Left cardiac atrium (tissue), 4 donors: ENCODE measurements around the gene MAT2A. TPM values are rescaled to one million over a fixed set of nuclear protein-coding genes. Genes with fewer than 3 reads are reported as not detected.
"Not testable (repeated sequence)": the region's sequence is repeated elsewhere in the genome, so short reads cannot be mapped to it uniquely, and the experiment has no call there.

ENCODE experiments used
- ATAC-seq, 2 donors: fragments of 200-7000 bp; cut with Tn5 transposase; one replicate each; pipeline ENCODE4 v1.9.1; 2020; ENCODE audit warnings: mild to moderate bottlenecking in 2 of 2, moderate library complexity in 2 of 2
- DNase-seq: peaks from one replicate; pipeline ENCODE4 v3.0.0-alpha.2; 2020
- intact Hi-C, 2 donors: fragments of 100-400 bp; cut with DNase I; formaldehyde crosslinking; loops; one replicate each; pipeline versions ENCODE4 v1.14.1 to v1.15.1; 2022 to 2023
- total RNA-seq, 2 donors: library from RNA; stranded (reverse); fragmentation: NEBNext Ultra II Directional; extraction: Animal tissue kit (Norgen Biotek cat#: 25700); gene quantifications; one replicate each; pipeline ENCODE4 v1.2.1, GENCODE V29; 2021
- donor health status: DM: no; HTN: yes; CAD: no.
- donor health status: DM: no; HTN: yes; CAD: no; lungs with severe emphysema.
- donor health status: DM: yes; HTN: yes; CAD: no.
- donor health status: Dilated cardiomyopathy.

The MAT2A gene
- total RNA-seq, 2 donors from 2014 or later: 107 to 389 TPM

GRCh38 chr2:85589181-85589580 is 50.2 kb downstream of the MAT2A start:
- ATAC-seq (peak in 1 of 2 donors; percentile 25), DNase-seq (no peak)
- intact Hi-C loops: no loop called here

- DNase-seq (peak; percentile 70), ATAC-seq (peak; percentile 42 to 46)
- intact Hi-C loops: no loop called here
These were observed 51.2 kb downstream of the MAT2A start for GRCh38 chr2:85589982-85590791.

GRCh38 chr2:85590950-85591349 is 52.0 kb downstream of the MAT2A start:
- intact Hi-C loops: no loop called here
- no peak for DNase-seq
- no peak for ATAC-seq

GRCh38 chr2:85591563-85591962 is 52.6 kb downstream of the MAT2A start:
- DNase-seq (no peak), ATAC-seq (no peak)
- intact Hi-C loops: no loop called here

- DNase-seq, intact Hi-C loops, ATAC-seq: not testable (repeated sequence)
These were observed 53.3 kb downstream of the MAT2A start for GRCh38 chr2:85592299-85592698.

GRCh38 chr2:85593023-85593422 is 54.1 kb downstream of the MAT2A start:
- intact Hi-C loops: no loop called here
- no peak for ATAC-seq
- DNase-seq: no peak

Other genes with a start within 250 kb of the MAT2A start
- 10 to 100 TPM; 71.1 to 73.9 TPM for gene TGOLN2, start 211.2 kb upstream of the MAT2A start, total RNA-seq
- 10 to 100 TPM; 79.9 to 84.0 TPM for gene RETSAT, start 184.6 kb upstream of the MAT2A start, total RNA-seq
- gene ELMOD3, start 184.4 kb upstream of the MAT2A start, total RNA-seq: 10 to 100 TPM; 15.4 to 22.1 TPM
- gene CAPG, start 128.8 kb upstream of the MAT2A start, total RNA-seq: 10 to 100 TPM; 13.6 to 20.3 TPM
- under 1 TPM; 0.29 to 0.37 TPM for gene SH2D6, start 120.5 kb upstream of the MAT2A start, total RNA-seq
- gene GGCX, start 22.3 kb downstream of the MAT2A start, total RNA-seq: 10 to 100 TPM; 34.0 to 37.3 TPM
- gene VAMP8, start 38.4 kb downstream of the MAT2A start, total RNA-seq: 10 to 100 TPM; 30.3 to 54.8 TPM
- 10 to 100 TPM; 84.7 to 91.4 TPM for gene VAMP5, start 45.3 kb downstream of the MAT2A start, total RNA-seq
- gene RNF181, start 56.6 kb downstream of the MAT2A start, total RNA-seq: 10 to 100 TPM; 86.5 to 97.1 TPM
- gene TMEM150A, start 63.5 kb downstream of the MAT2A start, total RNA-seq: 10 to 100 TPM; 12.7 to 14.9 TPM
- 10 to 100 TPM; 21.3 to 22.4 TPM for gene C2orf68, start 72.9 kb downstream of the MAT2A start, total RNA-seq
- 10 to 100 TPM; 26.6 to 32.3 TPM for gene USP39, start 77.0 kb downstream of the MAT2A start, total RNA-seq
- under 1 TPM; 0.12 to 0.44 TPM for gene SFTPB, start 129.0 kb downstream of the MAT2A start, total RNA-seq
- gene GNLY, start 155.2 kb downstream of the MAT2A start, total RNA-seq: 1 to 10 TPM in 1 of 2 donors, under 1 TPM in 1; 0.52 to 2.8 TPM
- gene ATOH8, start 214.8 kb downstream of the MAT2A start, total RNA-seq: 10 to 100 TPM; 23.4 to 29.1 TPM